Astrocyte of the cerebellum (primary cell): ENCODE results near the gene ZMAT5.
A peak's percentile ranks its signal among the peaks of the same experiment; 100 is the strongest.

Experiments
- DNase-seq: peaks from one replicate; pipeline ENCODE4 v3.0.0-alpha.2; 2011; ENCODE audit warnings: low read depth
- H3K4me3 ChIP-seq: 2 replicates; pipeline ENCODE4 v1.5.1; 2011; ENCODE audit warnings: mild to moderate bottlenecking, low read depth, low read length, moderate library complexity
- CTCF ChIP-seq: IDR thresholded peaks from 2 replicates; pipeline ENCODE4 v1.5.1; 2012; ENCODE audit warnings: low read length, low read depth, moderate library complexity, mild to moderate bottlenecking; ENCODE audit errors: missing control alignments
- in situ Hi-C: cut with HindIII; loops from 2 replicates; pipeline ENCODE4 v1.10.0; 2017; ENCODE audit warnings: low sequenced_read_pairs

The ZMAT5 gene

GRCh38 chr22:29734406-29734805, 32.4 kb downstream of the ZMAT5 start:
- no peak overlapping the region for H3K4me3 ChIP-seq
- no peak for TF ChIP-seq CTCF
- no peak for DNase-seq
- in situ Hi-C loops, result no loop called here

- in situ Hi-C loops, result no loop called here
- no peak overlapping the region for H3K4me3 ChIP-seq
- TF ChIP-seq CTCF, result no peak
- no peak for DNase-seq
Observed at GRCh38 chr22:29733362-29734201, 33.2 kb downstream of the ZMAT5 start.

GRCh38 chr22:29732883-29733282, 33.9 kb downstream of the ZMAT5 start:
- in situ Hi-C loops, result no loop called here
- no peak for TF ChIP-seq CTCF

GRCh38 chr22:29731058-29731850, 35.6 kb downstream of the ZMAT5 start:
- TF ChIP-seq CTCF, result no peak
- H3K4me3 ChIP-seq, result no peak overlapping the region
- in situ Hi-C loops, result no loop called here
- DNase-seq, result no peak

More at GRCh38 chr22:29732883-29733282, 33.9 kb downstream of the ZMAT5 start:
- no peak overlapping the region for H3K4me3 ChIP-seq
- DNase-seq, result no peak

GRCh38 chr22:29729161-29729560, 37.6 kb downstream of the ZMAT5 start:
- no peak for DNase-seq
- in situ Hi-C loops, result no loop called here
- TF ChIP-seq CTCF, result no peak
- H3K4me3 ChIP-seq, result no peak overlapping the region

GRCh38 chr22:29727131-29727523, 39.7 kb downstream of the ZMAT5 start:
- no peak overlapping the region for H3K4me3 ChIP-seq
- in situ Hi-C loops, result no loop called here
- DNase-seq, result no peak
- peak; percentile 46 for TF ChIP-seq CTCF
